ENCODE results near the gene DIPK1B. TPM values are rescaled to one million over a fixed set of nuclear protein-coding genes. Genes with fewer than 3 reads are reported as not detected.

Gene DIPK1B
- total RNA-seq, 1 experiment from 2014 or later = 26.3 TPM

GRCh38 chr9:136676297-136676794 is 36.0 kb upstream of the DIPK1B start:
- Histone ChIP-seq H3K9me3 (ENCODE audit: low read length) (no peaks in the 10 kb centered on the region), H3K4me3 (ENCODE audit: low read length) (no peak overlapping the region), H3K27ac (ENCODE audit: low read length) (no peak overlapping the region), H3K79me2 (ENCODE audit: low read length) (peaks cover 4% of the 10 kb centered on the region; the same call in 1 of the 2 replicates), H3K9ac (ENCODE audit: low read length) (no peak overlapping the region), H4K20me1 (ENCODE audit: low read length) (no peaks in the 10 kb centered on the region), H3K27me3 (ENCODE audit: low read length) (no peaks in the 10 kb centered on the region), H2AFZ (ENCODE audit: low read length) (no peak overlapping the region), H3K4me1 (ENCODE audit: insufficient read depth, low read length) (no peaks in the 10 kb centered on the region), H3K4me2 (ENCODE audit: low read length) (no peak overlapping the region), H3K36me3 (ENCODE audit: low read depth, low read length) (no peaks in the 10 kb centered on the region), H3F3A (ENCODE audit: low read length, unreplicated experiment) (no peaks in the 10 kb centered on the region), H3K9me2 (replicated peaks; ENCODE audit: low read length) (no peaks in the 10 kb centered on the region)
- no peak for DNase-seq
- intact Hi-C loops (cut with micrococcal nuclease) = no loop called here
- ChIA-PET POLR2A (ENCODE audit: unreplicated experiment) (no interaction called here), CTCF (no interaction called here)
- BruUV-seq (replicated peaks) = no TSS peak
- TF ChIP-seq CTCF (conservative IDR thresholded peaks at IDR 0.05; ENCODE audit: low read depth, low read length) (no peak), EZH2phosphoT487 (IDR thresholded peaks at IDR 0.05; ENCODE audit: borderline replicate concordance, low read length) (no peak), EZH2 (IDR thresholded peaks at IDR 0.05; ENCODE audit: low read length, unreplicated experiment) (no peak)
- no peak for ATAC-seq

- no peak for TF ChIP-seq EZH2 (IDR thresholded peaks at IDR 0.05; ENCODE audit: low read length, unreplicated experiment)
- TF ChIP-seq CTCF (conservative IDR thresholded peaks at IDR 0.05; ENCODE audit: low read depth, low read length) = no peak
- no peak for TF ChIP-seq EZH2phosphoT487 (IDR thresholded peaks at IDR 0.05; ENCODE audit: borderline replicate concordance, low read length)
- Histone ChIP-seq H3K79me2 (ENCODE audit: low read length) (peaks cover 9% of the 10 kb centered on the region; the same call in 1 of the 2 replicates), H3K9me3 (ENCODE audit: low read length) (no peaks in the 10 kb centered on the region), H3F3A (ENCODE audit: low read length, unreplicated experiment) (no peaks in the 10 kb centered on the region), H3K4me3 (ENCODE audit: low read length) (no peak overlapping the region), H4K20me1 (ENCODE audit: low read length) (no peaks in the 10 kb centered on the region), H3K4me1 (ENCODE audit: insufficient read depth, low read length) (no peaks in the 10 kb centered on the region), H3K27ac (ENCODE audit: low read length) (no peak overlapping the region), H3K27me3 (ENCODE audit: low read length) (no peaks in the 10 kb centered on the region), H3K4me2 (ENCODE audit: low read length) (no peak overlapping the region), H3K36me3 (ENCODE audit: low read depth, low read length) (no peaks in the 10 kb centered on the region), H3K9me2 (replicated peaks; ENCODE audit: low read length) (no peaks in the 10 kb centered on the region), H2AFZ (ENCODE audit: low read length) (no peak overlapping the region), H3K9ac (ENCODE audit: low read length) (no peak overlapping the region)
- ChIA-PET CTCF (no interaction called here), POLR2A (ENCODE audit: unreplicated experiment) (no interaction called here)
- ATAC-seq = no peak
- no peak for DNase-seq
- no TSS peak for BruUV-seq (replicated peaks)
- intact Hi-C loops (cut with micrococcal nuclease) = no loop called here
Measured at GRCh38 chr9:136676920-136677686, 35.3 kb upstream of the DIPK1B start.

GRCh38 chr9:136678034-136678433 is 34.3 kb upstream of the DIPK1B start:
- Histone ChIP-seq H3K4me3 (ENCODE audit: low read length) (no peak overlapping the region), H3K36me3 (ENCODE audit: low read depth, low read length) (no peaks in the 10 kb centered on the region), H3K27me3 (ENCODE audit: low read length) (no peaks in the 10 kb centered on the region), H3K27ac (ENCODE audit: low read length) (no peak overlapping the region), H3F3A (ENCODE audit: low read length, unreplicated experiment) (no peaks in the 10 kb centered on the region), H4K20me1 (ENCODE audit: low read length) (no peaks in the 10 kb centered on the region), H3K4me1 (ENCODE audit: insufficient read depth, low read length) (no peaks in the 10 kb centered on the region), H3K9ac (ENCODE audit: low read length) (no peak overlapping the region), H2AFZ (ENCODE audit: low read length) (no peak overlapping the region), H3K9me2 (replicated peaks; ENCODE audit: low read length) (no peaks in the 10 kb centered on the region), H3K4me2 (ENCODE audit: low read length) (no peak overlapping the region), H3K9me3 (ENCODE audit: low read length) (no peaks in the 10 kb centered on the region), H3K79me2 (ENCODE audit: low read length) (peaks cover 12% of the 10 kb centered on the region; the same call in 1 of the 2 replicates)
- ChIA-PET POLR2A (ENCODE audit: unreplicated experiment) (no interaction called here), CTCF (no interaction called here)
- no peak for ATAC-seq
- BruUV-seq (replicated peaks) = no TSS peak
- TF ChIP-seq CTCF (conservative IDR thresholded peaks at IDR 0.05; ENCODE audit: low read depth, low read length) (no peak), EZH2phosphoT487 (IDR thresholded peaks at IDR 0.05; ENCODE audit: borderline replicate concordance, low read length) (no peak), EZH2 (IDR thresholded peaks at IDR 0.05; ENCODE audit: low read length, unreplicated experiment) (no peak)
- intact Hi-C loops (cut with micrococcal nuclease) = no loop called here
- no peak for DNase-seq
